Small intestine (tissue), 16 donors: ENCODE measurements around the gene PKNOX2. TPM values are rescaled to one million over a fixed set of nuclear protein-coding genes. Genes with fewer than 3 reads are reported as not detected.

Experiments used
- DNase-seq, 2 donors: peaks; one replicate each; pipeline versions ENCODE4 v3.0.0 to v3.0.0-alpha.2; 2013
- FAIRE-seq: peaks from 2 replicates; lab custom pipeline; 2012; peaks lifted over from hg19 to GRCh38; lab: Jason Lieb, UNC
- H3K27ac ChIP-seq, 3 donors: one replicate each; pipeline ENCODE4 v1.5.1; 2013; ENCODE audit warnings: low read length in 2 of 3, mild to moderate bottlenecking in 2 of 3, control low read depth in 1 of 3, inconsistent platforms in 1 of 3, low read depth in 1 of 3, moderate library complexity in 1 of 3
- H3K27me3 ChIP-seq, 3 donors: one replicate each; pipeline ENCODE4 v1.6.1; 2013; ENCODE audit warnings: low read length in 3 of 3, inconsistent platforms in 1 of 3; ENCODE audit not compliant: control insufficient read depth in 3 of 3, insufficient read depth in 3 of 3
- H3K36me3 ChIP-seq, 3 donors: one replicate each; pipeline ENCODE4 v1.6.1; 2013; ENCODE audit warnings: low read length in 3 of 3, inconsistent platforms in 1 of 3, low read depth in 1 of 3, mild to moderate bottlenecking in 1 of 3, moderate library complexity in 1 of 3; ENCODE audit not compliant: control insufficient read depth in 3 of 3, insufficient read depth in 2 of 3
- H3K4me1 ChIP-seq, 3 donors: one replicate each; pipeline ENCODE4 v1.6.1; 2013; ENCODE audit warnings: low read length in 2 of 3, inconsistent platforms in 1 of 3, low read depth in 1 of 3, mild to moderate bottlenecking in 1 of 3, moderate library complexity in 1 of 3; ENCODE audit not compliant: control insufficient read depth in 3 of 3, insufficient read depth in 2 of 3
- H3K4me3 ChIP-seq, 3 donors: one replicate each; pipeline ENCODE4 v1.5.1; 2013; ENCODE audit warnings: low read length in 3 of 3, control low read depth in 1 of 3, inconsistent platforms in 1 of 3, low read depth in 1 of 3, mild to moderate bottlenecking in 1 of 3, moderate library complexity in 1 of 3
- H3K9me3 ChIP-seq, 2 donors: one replicate each; pipeline ENCODE4 v1.6.1; 2013; ENCODE audit warnings: low read depth in 1 of 2, low read length in 1 of 2; ENCODE audit not compliant: control insufficient read depth in 2 of 2, insufficient read depth in 1 of 2
- WGBS, 3 donors: extraction: QIAGEN DNeasy Blood & Tissue Kit; methylation state at CpG; one replicate each; pipeline ENCODE4 v1.1.7; 2013; 5-methylcytosine and 5-hydroxymethylcytosine counted together
- long read RNA-seq, 10 donors: transcript quantifications; one replicate each; lab custom pipeline, GENCODE V29; 2026
- polyA plus RNA-seq, 4 donors: library from polyadenylated mRNA; stranded (reverse) in 3 of 4; unstranded in 1 of 4; fragments of 200-250 nt in 3 of 4; fragments of 120-200 nt in 1 of 4; gene quantifications; one replicate each; pipeline versions ENCODE4 v1.2.1 to v1.2.3, GENCODE V29; 2013
- donor health status: healthy with polysubstance abuse.
- donor health status: control.
- donor health status: control.
- donor health status: Bipolar disorder and iron deficiency.
- donor health status: healthy.

PKNOX2 gene
- polyA plus RNA-seq = 1 to 10 TPM in 3 of 4 donors, not detected in 1; 1.1 to 2.5 (median 1.2) TPM
- long read RNA-seq, donor 1, partial matches to known transcripts = 0 of 1 reads
- long read RNA-seq, donor 1, other reads (novel, unspliced or antisense) = 0 of 1 reads
- long read RNA-seq, donor 2, partial matches to known transcripts = 0 of 1 reads
- long read RNA-seq, donor 2, other reads (novel, unspliced or antisense) = 0 of 1 reads
- long read RNA-seq, donor 3 = 0 reads
- long read RNA-seq, donor 4 = 0 reads
- long read RNA-seq, donor 5 = 0 reads
- long read RNA-seq, donor 6 = 0 reads
- long read RNA-seq, donor 7 = 0 reads
- long read RNA-seq, donor 8 = 0 reads
- long read RNA-seq, donor 9 = 0 reads
- long read RNA-seq, donor 10 = 0 reads

GRCh38 chr11:125164422-125165110 is at the start of gene PKNOX2:
Gene PKNOX2, plus strand, starts transcription at chr11:125164751. Its CDS starts 186,555 bp downstream, at chr11:125351306.
- DNase-seq (peak; percentile 23 to 73), FAIRE-seq (no peak)
- H3K27me3 ChIP-seq = peaks cover 0 to 55% (median 11%) of the 10 kb centered on the region in 3 donors
- peak within 1 kb of the TSS in 2 of 3 donors; percentile 48 to 87 for H3K27ac ChIP-seq
- WGBS, 3 donors = 0 to 2% (median 1%) methylated on average over 40 to 58 of the region's 58 CpGs
- H3K4me1 ChIP-seq = peaks cover 0 to 27% (median 0%) of the 10 kb centered on the region in 3 donors
- H3K36me3 ChIP-seq = no peaks in the 10 kb centered on the region
- peak within 1 kb of the TSS; percentile 33 to 59 (median 50) for H3K4me3 ChIP-seq
- no peaks in the 10 kb centered on the region for H3K9me3 ChIP-seq

GRCh38 chr11:125117429-125117828 is 47.1 kb upstream of the PKNOX2 start:
- DNase-seq = no peak
- Histone ChIP-seq H3K27ac (no peak overlapping the region), H3K27me3 (peaks cover 0 to 7% (median 3%) of the 10 kb centered on the region in 3 donors), H3K9me3 (no peaks in the 10 kb centered on the region), H3K36me3 (no peaks in the 10 kb centered on the region), H3K4me1 (no peaks in the 10 kb centered on the region), H3K4me3 (no peak overlapping the region)
- FAIRE-seq = no peak
- 37 to 60% (median 41%) methylated on average over 4 of the region's 4 CpGs for WGBS, 3 donors

GRCh38 chr11:125123194-125123946 is 41.2 kb upstream of the PKNOX2 start:
- H3K4me3 ChIP-seq = no peak overlapping the region
- FAIRE-seq = no peak
- 84 to 87% (median 87%) methylated on average over 4 of the region's 4 CpGs for WGBS, 3 donors

GRCh38 chr11:125123947-125124617 is 40.5 kb upstream of the PKNOX2 start:
- no peaks in the 10 kb centered on the region for H3K36me3 ChIP-seq
- H3K9me3 ChIP-seq = no peaks in the 10 kb centered on the region
- no peak overlapping the region for H3K27ac ChIP-seq
- DNase-seq (peak; percentile 58 to 68), FAIRE-seq (no peak)
- no peak overlapping the region for H3K4me3 ChIP-seq
- H3K27me3 ChIP-seq = peaks cover 1 to 11% (median 3%) of the 10 kb centered on the region in 3 donors
- 58 to 69% (median 62%) methylated on average over 10 of the region's 10 CpGs for WGBS, 3 donors
- H3K4me1 ChIP-seq = no peaks in the 10 kb centered on the region

More at GRCh38 chr11:125123194-125123946, 41.2 kb upstream of the PKNOX2 start:
- Histone ChIP-seq H3K27ac (no peak overlapping the region), H3K36me3 (no peaks in the 10 kb centered on the region), H3K27me3 (peaks cover 0 to 11% (median 3%) of the 10 kb centered on the region in 3 donors), H3K4me1 (no peaks in the 10 kb centered on the region), H3K9me3 (no peaks in the 10 kb centered on the region)
- DNase-seq = no peak

- DNase-seq (no peak), FAIRE-seq (no peak)
- no peak overlapping the region for H3K4me3 ChIP-seq
- H3K27ac ChIP-seq = no peak overlapping the region
- 83 to 100% (median 89%) methylated on average over 2 to 4 of the region's 4 CpGs for WGBS, 3 donors
- no peaks in the 10 kb centered on the region for H3K36me3 ChIP-seq
- H3K27me3 ChIP-seq = peaks cover 2 to 11% (median 3%) of the 10 kb centered on the region in 3 donors
- H3K9me3 ChIP-seq = no peaks in the 10 kb centered on the region
- no peaks in the 10 kb centered on the region for H3K4me1 ChIP-seq
These were observed 39.9 kb upstream of the PKNOX2 start for GRCh38 chr11:125124618-125124992.

- no peak overlapping the region for H3K4me3 ChIP-seq
- 66 to 83% (median 81%) methylated on average over 4 of the region's 4 CpGs for WGBS, 3 donors
- FAIRE-seq = no peak
- no peaks in the 10 kb centered on the region for H3K36me3 ChIP-seq
- no peak overlapping the region for H3K27ac ChIP-seq
- no peaks in the 10 kb centered on the region for H3K4me1 ChIP-seq
- H3K27me3 ChIP-seq = peaks cover 0 to 6% (median 2%) of the 10 kb centered on the region in 3 donors
- no peak for DNase-seq
- H3K9me3 ChIP-seq = no peaks in the 10 kb centered on the region
These were observed 36.1 kb upstream of the PKNOX2 start for GRCh38 chr11:125128450-125128849.

GRCh38 chr11:125129316-125129993 is 35.1 kb upstream of the PKNOX2 start:
- Histone ChIP-seq H3K27ac (no peak overlapping the region), H3K4me1 (no peaks in the 10 kb centered on the region), H3K4me3 (no peak overlapping the region), H3K36me3 (no peaks in the 10 kb centered on the region), H3K9me3 (no peaks in the 10 kb centered on the region), H3K27me3 (peaks cover 0 to 6% (median 2%) of the 10 kb centered on the region in 3 donors)
- no peak for FAIRE-seq
- 66 to 78% (median 74%) methylated on average over 22 of the region's 22 CpGs for WGBS, 3 donors
- no peak for DNase-seq
